BJ (cell line): ENCODE results near the gene ZDHHC7. TPM values are rescaled to one million over a fixed set of nuclear protein-coding genes. Genes with fewer than 3 reads are reported as not detected.

Experiments
- CTCF ChIA-PET: fragments of 350-600 bp; formaldehyde crosslinking; extraction: SDS; loops from one replicate; lab custom pipeline; 2021; ENCODE audit warnings: antibody characterized with exemption, inconsistent platforms; lab: Yijun Ruan, JAX
- POLR2A ChIA-PET: fragments of 300-600 bp; sonication (Branson Sonifier 250); formaldehyde crosslinking; extraction: SDS; loops from one replicate; lab custom pipeline; 2021; ENCODE audit warnings: antibody characterized with exemption; lab: Charles Lee
- DNase-seq: peaks from one replicate; pipeline ENCODE4 v3.0.0-alpha.2; 2011; ENCODE audit warnings: low read depth
- H3K27me3 ChIP-seq: 2 replicates; pipeline ENCODE4 v1.6.0; 2011; ENCODE audit warnings: low read length; ENCODE audit not compliant: control insufficient read depth, insufficient read depth
- H3K36me3 ChIP-seq: 2 replicates; pipeline ENCODE4 v1.5.1; 2011; ENCODE audit warnings: low read length; ENCODE audit not compliant: control insufficient read depth, insufficient read depth
- H3K4me3 ChIP-seq: 2 replicates; pipeline ENCODE4 v1.5.1; 2011; ENCODE audit warnings: low read depth, mild to moderate bottlenecking, control low read depth, low read length
- polyA plus RNA-seq: library from polyadenylated mRNA; depleted of rRNA; stranded (reverse); fragments of >200 nt; gene quantifications from 2 replicates; pipeline ENCODE4 v1.2.3, GENCODE V29; 2011
- TF ChIP-seq, protein P1 (sequence below): IDR thresholded peaks from 2 replicates; pipeline ENCODE4 v1.5.1; 2011; ENCODE audit warnings: low read depth, mild to moderate bottlenecking, control low read depth, inconsistent platforms, low read length, moderate library complexity; ENCODE audit not compliant: insufficient read depth

The ZDHHC7 gene
- polyA plus RNA-seq, 1 experiment: 111 TPM

- TF ChIP-seq, protein P1, sequence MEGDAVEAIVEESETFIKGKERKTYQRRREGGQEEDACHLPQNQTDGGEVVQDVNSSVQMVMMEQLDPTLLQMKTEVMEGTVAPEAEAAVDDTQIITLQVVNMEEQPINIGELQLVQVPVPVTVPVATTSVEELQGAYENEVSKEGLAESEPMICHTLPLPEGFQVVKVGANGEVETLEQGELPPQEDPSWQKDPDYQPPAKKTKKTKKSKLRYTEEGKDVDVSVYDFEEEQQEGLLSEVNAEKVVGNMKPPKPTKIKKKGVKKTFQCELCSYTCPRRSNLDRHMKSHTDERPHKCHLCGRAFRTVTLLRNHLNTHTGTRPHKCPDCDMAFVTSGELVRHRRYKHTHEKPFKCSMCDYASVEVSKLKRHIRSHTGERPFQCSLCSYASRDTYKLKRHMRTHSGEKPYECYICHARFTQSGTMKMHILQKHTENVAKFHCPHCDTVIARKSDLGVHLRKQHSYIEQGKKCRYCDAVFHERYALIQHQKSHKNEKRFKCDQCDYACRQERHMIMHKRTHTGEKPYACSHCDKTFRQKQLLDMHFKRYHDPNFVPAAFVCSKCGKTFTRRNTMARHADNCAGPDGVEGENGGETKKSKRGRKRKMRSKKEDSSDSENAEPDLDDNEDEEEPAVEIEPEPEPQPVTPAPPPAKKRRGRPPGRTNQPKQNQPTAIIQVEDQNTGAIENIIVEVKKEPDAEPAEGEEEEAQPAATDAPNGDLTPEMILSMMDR: no peak
- Histone ChIP-seq H3K27me3 (peaks cover 1% of the 10 kb centered on the region; the same call in 1 of the 2 replicates), H3K4me3 (no peak overlapping the region), H3K36me3 (no peaks in the 10 kb centered on the region)
- CTCF ChIA-PET: interaction anchor here (0.7 to 2.1 kb wide), 11 partner anchors 10 to 276 kb away, joined by 3 to 10 read pairs (median 3); no protein-coding TSS in a partner anchor
- DNase-seq: no peak
- POLR2A ChIA-PET: no interaction called here
Observed at GRCh38 chr16:84965428-84966415, 45.6 kb downstream of the ZDHHC7 start.

- Histone ChIP-seq H3K36me3 (no peaks in the 10 kb centered on the region), H3K27me3 (peaks cover 2% of the 10 kb centered on the region; the same call in 1 of the 2 replicates), H3K4me3 (no peak overlapping the region)
- TF ChIP-seq, protein P1: no peak
- no peak for DNase-seq
- ChIA-PET POLR2A (no interaction called here), CTCF (interaction anchor here (0.6 to 2.3 kb wide), 10 partner anchors 9 to 275 kb away, joined by 3 to 20 read pairs (median 3); no protein-coding TSS in a partner anchor)
Observed at GRCh38 chr16:84964386-84965128, 46.8 kb downstream of the ZDHHC7 start.

DNA sequence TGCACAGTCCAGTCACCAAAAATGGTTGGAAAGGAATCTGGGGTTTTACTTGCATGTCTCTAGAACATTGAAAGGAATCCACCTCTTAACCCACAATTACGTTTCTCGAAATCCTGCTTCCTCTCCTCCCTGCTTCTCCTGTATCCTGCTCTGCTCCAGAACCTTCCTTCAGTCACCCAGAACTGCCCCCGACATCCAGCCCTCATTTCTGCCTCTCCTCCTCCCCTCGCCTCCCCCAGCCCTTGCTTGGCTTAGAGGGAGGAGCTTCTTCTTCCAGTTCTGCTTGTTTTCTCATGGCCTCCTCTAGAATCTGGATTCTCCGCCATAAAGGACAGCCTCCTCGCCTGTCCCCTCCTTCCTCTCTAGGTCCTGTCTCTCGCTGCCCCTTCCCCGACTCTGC is 48.3 kb downstream of the ZDHHC7 start:
- ChIA-PET CTCF (interaction anchor here (0.7 to 2.6 kb wide), 9 partner anchors 8 to 225 kb away, joined by 3 to 22 read pairs (median 5); no protein-coding TSS in a partner anchor), POLR2A (no interaction called here)
- Histone ChIP-seq H3K4me3 (no peak overlapping the region), H3K36me3 (no peaks in the 10 kb centered on the region), H3K27me3 (peaks cover 2% of the 10 kb centered on the region; the same call in 1 of the 2 replicates)
- TF ChIP-seq, protein P1: no peak
- no peak for DNase-seq

DNA sequence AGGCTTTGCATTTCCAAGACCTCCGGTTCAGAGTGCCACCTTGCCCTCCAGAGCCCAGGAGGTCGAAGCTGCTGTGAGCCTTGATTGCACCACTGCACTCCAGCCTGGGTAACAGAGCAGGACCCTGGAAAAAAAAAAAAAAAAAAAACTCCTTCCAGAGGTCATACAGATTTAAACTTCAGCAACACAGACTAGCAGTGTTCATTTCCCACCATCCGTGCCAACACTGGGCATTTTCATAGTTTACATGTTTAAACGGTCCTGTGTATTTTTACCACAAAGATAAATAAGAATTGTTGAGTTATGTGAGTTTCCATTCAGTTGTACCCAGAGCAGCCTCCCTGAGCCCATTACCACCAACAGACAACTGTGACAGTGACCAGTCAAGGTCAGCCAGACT is 50.4 kb downstream of the ZDHHC7 start:
- DNase-seq: no peak
- Histone ChIP-seq H3K4me3 (no peak overlapping the region), H3K36me3 (no peaks in the 10 kb centered on the region), H3K27me3 (peaks cover 5% of the 10 kb centered on the region; the same call in 1 of the 2 replicates)
- TF ChIP-seq, protein P1: no peak
- ChIA-PET CTCF (no interaction called here), POLR2A (no interaction called here)
